Keratinocyte (primary cell): ENCODE results near the gene RSPH1. TPM values are rescaled to one million over a fixed set of nuclear protein-coding genes. Genes with fewer than 3 reads are reported as not detected.

Source experiments
- DNase-seq: peaks from one replicate; pipeline ENCODE4 v3.0.0-alpha.2; 2011; ENCODE audit warnings: low read depth, missing footprints, low spot score
- FAIRE-seq: peaks from 2 replicates; lab custom pipeline; 2011; peaks lifted over from hg19 to GRCh38; lab: Jason Lieb, UNC
- H2AFZ ChIP-seq: 2 replicates; pipeline ENCODE4 v1.6.0; 2012; ENCODE audit warnings: low read length, control low read depth, inconsistent platforms; ENCODE audit not compliant: control insufficient read depth
- H3K27ac ChIP-seq: 2 replicates; pipeline ENCODE4 v1.5.1; 2011; ENCODE audit warnings: low read length; ENCODE audit not compliant: control insufficient read depth, insufficient read depth
- H3K27me3 ChIP-seq: 3 replicates; pipeline ENCODE4 v1.6.0; 2011; ENCODE audit warnings: low read length; ENCODE audit not compliant: control insufficient read depth, insufficient read depth; ENCODE audit errors: extremely low read depth
- H3K36me3 ChIP-seq, 2 experiments: 2 replicates in 1 of 2; 3 replicates in 1 of 2; pipeline ENCODE4 v1.5.1; 2011; ENCODE audit warnings: low read length in 2 of 2, mild to moderate bottlenecking in 1 of 2; ENCODE audit not compliant: control insufficient read depth in 2 of 2, insufficient read depth in 2 of 2; ENCODE audit errors: extremely low read depth in 1 of 2
- H3K4me1 ChIP-seq: 3 replicates; pipeline ENCODE4 v1.5.1; 2011; ENCODE audit warnings: low read length; ENCODE audit not compliant: control insufficient read depth, insufficient read depth; ENCODE audit errors: extremely low read depth
- H3K4me2 ChIP-seq: 3 replicates; pipeline ENCODE4 v1.6.0; 2011; ENCODE audit warnings: low read depth, low read length; ENCODE audit not compliant: control insufficient read depth, insufficient read depth; ENCODE audit errors: extremely low read depth
- H3K4me3 ChIP-seq, 3 experiments: fragments of 200-600 bp in 1 of 3; sonication (generic) in 1 of 3; 2 replicates in 2 of 3; 3 replicates in 1 of 3; pipeline ENCODE4 v1.5.1; 2011 to 2016; ENCODE audit warnings: low read length in 3 of 3, mild to moderate bottlenecking in 3 of 3, control low read depth in 2 of 3, inconsistent platforms in 1 of 3, low read depth in 1 of 3, mixed read lengths in 1 of 3, mixed run types in 1 of 3, moderate library complexity in 1 of 3; ENCODE audit not compliant: control insufficient read depth in 2 of 3, insufficient read depth in 2 of 3; ENCODE audit errors: extremely low read depth in 1 of 3
- H3K79me2 ChIP-seq: 2 replicates; pipeline ENCODE4 v1.6.0; 2012; ENCODE audit warnings: low read length; ENCODE audit not compliant: control insufficient read depth, insufficient read depth
- H3K9ac ChIP-seq: 3 replicates; pipeline ENCODE4 v1.6.0; 2011; ENCODE audit warnings: low read length; ENCODE audit not compliant: control insufficient read depth, insufficient read depth; ENCODE audit errors: extremely low read depth
- H3K9me1 ChIP-seq: 3 replicates; pipeline ENCODE4 v1.6.0; 2011; ENCODE audit warnings: low read length; ENCODE audit not compliant: control insufficient read depth, insufficient read depth; ENCODE audit errors: extremely low read depth
- H3K9me3 ChIP-seq: 2 replicates; pipeline ENCODE4 v1.5.1; 2012; ENCODE audit warnings: low read depth, low read length; ENCODE audit not compliant: control insufficient read depth
- H4K20me1 ChIP-seq: 3 replicates; pipeline ENCODE4 v1.6.0; 2011; ENCODE audit warnings: low read length; ENCODE audit not compliant: control insufficient read depth, insufficient read depth; ENCODE audit errors: extremely low read depth
- CTCF ChIP-seq, 3 experiments: IDR thresholded peaks in 1 of 3; conservative IDR thresholded peaks in 1 of 3; optimal IDR thresholded peaks in 1 of 3; 2 replicates in 2 of 3; 3 replicates in 1 of 3; pipeline versions ENCODE3 to v1.5.1; 2011; ENCODE audit warnings: low read length in 3 of 3, mild to moderate bottlenecking in 3 of 3, moderate library complexity in 2 of 3, control low read depth in 1 of 3, inconsistent platforms in 1 of 3; ENCODE audit not compliant: insufficient read depth in 2 of 3; ENCODE audit errors: extremely low read depth in 1 of 3
- EZH2 ChIP-seq: IDR thresholded peaks from one replicate; pipeline ENCODE4 v1.6.1; 2012; ENCODE audit warnings: inconsistent platforms, mild to moderate bottlenecking, low read length, moderate library complexity
- dilution Hi-C: fragments of 300-500 bp; cut with MboI; formaldehyde crosslinking; loops from one replicate; pipeline ENCODE4 v1.7.0; 2020; ENCODE audit warnings: low sequenced_read_pairs; ENCODE audit not compliant: extremely low pct_ligation_motif_present
- polyA plus RNA-seq, 5 experiments: library from polyadenylated mRNA; depleted of rRNA in 3 of 5; stranded (reverse) in 3 of 5; stranded (forward) in 1 of 5; unstranded in 1 of 5; fragments of >200 nt; gene quantifications; 1 replicate in 1 of 5; 2 replicates in 3 of 5; 3 replicates in 1 of 5; pipeline versions ENCODE4 v1.2.1 to v1.2.3, GENCODE V29; 2011 to 2012; ENCODE audit warnings: missing spikeins in 2 of 5, low read depth in 1 of 5, low replicate concordance in 1 of 5

Gene RSPH1
- polyA plus RNA-seq, 1 donor (not counting 4 experiments of a cell fraction or from before 2014, with no cell fraction given), result 0.50 TPM

GRCh38 chr21:42500225-42500624, 4.2 kb upstream of the RSPH1 start:
- Histone ChIP-seq H3K36me3 (no peaks in the 10 kb centered on the region), H3K27ac (no peak overlapping the region), H3K9me3 (no peaks in the 10 kb centered on the region), H2AFZ (no peak overlapping the region), H3K9ac (no peak overlapping the region), H3K4me3 (no peak overlapping the region), H3K4me1 (peaks cover 15% of the 10 kb centered on the region), H4K20me1 (no peaks in the 10 kb centered on the region), H3K79me2 (no peaks in the 10 kb centered on the region), H3K9me1 (no peaks in the 10 kb centered on the region), H3K4me2 (no peak overlapping the region), H3K27me3 (no peaks in the 10 kb centered on the region)
- FAIRE-seq, result no peak
- no peak for TF ChIP-seq CTCF (optimal IDR thresholded peaks at IDR 0.05 in 1 of 3, IDR thresholded peaks at IDR 0.05 in 1 of 3, conservative IDR thresholded peaks at IDR 0.05 in 1 of 3; ENCODE audit: extremely low read depth in 1 of 3, insufficient read depth in 2 of 3, low read length in 3 of 3)
- TF ChIP-seq EZH2, result no peak
- dilution Hi-C loops, result no loop called here
- no peak for DNase-seq

GRCh38 chr21:42499444-42500112, 3.6 kb upstream of the RSPH1 start:
- FAIRE-seq, result no peak
- no peaks in the 10 kb centered on the region for H3K9me3 ChIP-seq
- H3K79me2 ChIP-seq, result no peaks in the 10 kb centered on the region
- no peak overlapping the region for H3K4me2 ChIP-seq
- no peak overlapping the region for H3K4me3 ChIP-seq
- no peak for DNase-seq
- no peaks in the 10 kb centered on the region for H3K27me3 ChIP-seq
- no peak overlapping the region for H3K27ac ChIP-seq
- TF ChIP-seq EZH2 (no peak), CTCF (optimal IDR thresholded peaks at IDR 0.05 in 1 of 3, IDR thresholded peaks at IDR 0.05 in 1 of 3, conservative IDR thresholded peaks at IDR 0.05 in 1 of 3; ENCODE audit: extremely low read depth in 1 of 3, insufficient read depth in 2 of 3, low read length in 3 of 3) (no peak)
- no peaks in the 10 kb centered on the region for H3K36me3 ChIP-seq
- H2AFZ ChIP-seq, result no peak overlapping the region
- no peaks in the 10 kb centered on the region for H3K9me1 ChIP-seq
- no peaks in the 10 kb centered on the region for H4K20me1 ChIP-seq
- dilution Hi-C loops, result no loop called here
- peaks cover 15% of the 10 kb centered on the region for H3K4me1 ChIP-seq
- H3K9ac ChIP-seq, result no peak overlapping the region
